ENCODE measurements around the gene AGAP5.

AGAP5 gene

GRCh38 chr10:73734796-73735305 lies 36.9 kb upstream of the AGAP5 start:
- H3K4me3 ChIP-seq (ENCODE audit: low read depth, low read length, poor library complexity, severe bottlenecking): no peak overlapping the region
- no peaks in the 10 kb centered on the region for H3K9me2 ChIP-seq (ENCODE audit: low read depth, low read length)
- TF ChIP-seq EZH2 (IDR thresholded peaks at IDR 0.05; ENCODE audit: borderline replicate concordance, low read length) (no peak), CTCF (IDR thresholded peaks at IDR 0.05; ENCODE audit: low read length) (no peak)
- no peak overlapping the region for H3K27ac ChIP-seq (ENCODE audit: low read depth, low read length, poor library complexity, severe bottlenecking)
- no peaks in the 10 kb centered on the region for H3K9me3 ChIP-seq (ENCODE audit: low read length)
- H2AFZ ChIP-seq (ENCODE audit: low read length): no peak overlapping the region
- no peak overlapping the region for H3K4me2 ChIP-seq (ENCODE audit: low read length)
- peaks cover 10% of the 10 kb centered on the region for H3K4me1 ChIP-seq (ENCODE audit: insufficient read depth, low read length, severe bottlenecking)
- H3K27me3 ChIP-seq (ENCODE audit: insufficient read depth, low read length): no peaks in the 10 kb centered on the region
- H3K79me2 ChIP-seq (ENCODE audit: insufficient read depth, low read length): peaks cover 7% of the 10 kb centered on the region; the same call in 1 of the 2 replicates
- H4K20me1 ChIP-seq (ENCODE audit: insufficient read depth, low read length): no peaks in the 10 kb centered on the region
- peaks cover 19% of the 10 kb centered on the region for H3K36me3 ChIP-seq (ENCODE audit: insufficient read depth, low read length)
- no peaks in the 10 kb centered on the region for H3F3A ChIP-seq (ENCODE audit: insufficient read depth, low read length)
- no peak overlapping the region for H3K9ac ChIP-seq (ENCODE audit: low read length)

DNA sequence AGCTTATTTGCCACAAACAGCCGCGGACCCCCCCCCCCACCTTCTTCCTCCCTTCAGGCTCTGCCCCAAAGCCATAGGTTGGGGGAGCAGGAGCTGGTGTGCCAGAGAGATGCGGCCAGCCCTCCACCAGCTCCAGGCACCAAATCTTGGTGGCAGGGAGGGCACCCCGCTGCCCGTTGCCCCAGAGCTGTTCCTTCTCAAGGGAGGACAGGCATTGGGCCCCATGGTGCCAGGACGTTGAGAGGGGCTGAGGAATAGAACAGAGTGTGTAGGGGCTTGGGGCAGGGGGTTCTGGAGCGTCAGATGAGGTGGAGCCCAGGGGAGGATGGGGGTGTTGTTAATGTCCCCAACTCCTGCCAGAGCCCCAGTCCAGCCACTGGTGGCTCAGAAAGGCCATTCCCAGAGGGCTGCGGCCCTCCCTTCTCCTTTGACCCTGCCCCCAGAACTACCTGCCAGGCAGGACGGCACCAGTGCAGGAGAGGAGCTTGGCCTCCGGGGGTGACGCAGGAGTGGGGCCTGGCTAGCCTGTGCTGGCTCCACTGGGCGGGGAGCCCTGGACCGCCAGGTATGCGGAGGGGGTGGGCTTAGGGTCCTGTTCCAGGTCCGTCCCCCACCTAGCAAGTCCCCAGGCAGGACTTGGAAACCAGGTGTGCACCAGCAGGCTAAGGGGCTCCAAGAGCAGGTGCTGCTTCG lies 36.3 kb upstream of the AGAP5 start:
- H4K20me1 ChIP-seq (ENCODE audit: insufficient read depth, low read length): no peaks in the 10 kb centered on the region
- H3K9ac ChIP-seq (ENCODE audit: low read length): no peak overlapping the region
- peaks cover 15% of the 10 kb centered on the region for H3K4me1 ChIP-seq (ENCODE audit: insufficient read depth, low read length, severe bottlenecking)
- H3K4me3 ChIP-seq (ENCODE audit: low read depth, low read length, poor library complexity, severe bottlenecking): no peak overlapping the region
- no peaks in the 10 kb centered on the region for H3K9me3 ChIP-seq (ENCODE audit: low read length)
- no peak for TF ChIP-seq EZH2 (IDR thresholded peaks at IDR 0.05; ENCODE audit: borderline replicate concordance, low read length)
- TF ChIP-seq CTCF (IDR thresholded peaks at IDR 0.05; ENCODE audit: low read length): no peak
- no peak overlapping the region for H3K27ac ChIP-seq (ENCODE audit: low read depth, low read length, poor library complexity, severe bottlenecking)
- H2AFZ ChIP-seq (ENCODE audit: low read length): no peak overlapping the region
- H3K27me3 ChIP-seq (ENCODE audit: insufficient read depth, low read length): no peaks in the 10 kb centered on the region
- no peaks in the 10 kb centered on the region for H3F3A ChIP-seq (ENCODE audit: insufficient read depth, low read length)
- peaks cover 19% of the 10 kb centered on the region for H3K36me3 ChIP-seq (ENCODE audit: insufficient read depth, low read length)
- H3K4me2 ChIP-seq (ENCODE audit: low read length): no peak overlapping the region
- peaks cover 12% of the 10 kb centered on the region; the same call in 1 of the 2 replicates for H3K79me2 ChIP-seq (ENCODE audit: insufficient read depth, low read length)
- H3K9me2 ChIP-seq (ENCODE audit: low read depth, low read length): no peaks in the 10 kb centered on the region

GRCh38 chr10:73732931-73733623 lies 35.2 kb upstream of the AGAP5 start:
- H3K4me2 ChIP-seq (ENCODE audit: low read length): no peak overlapping the region
- no peaks in the 10 kb centered on the region for H3F3A ChIP-seq (ENCODE audit: insufficient read depth, low read length)
- H2AFZ ChIP-seq (ENCODE audit: low read length): no peak overlapping the region
- peaks cover 12% of the 10 kb centered on the region; the same call in 1 of the 2 replicates for H3K79me2 ChIP-seq (ENCODE audit: insufficient read depth, low read length)
- H3K4me1 ChIP-seq (ENCODE audit: insufficient read depth, low read length, severe bottlenecking): peaks cover 18% of the 10 kb centered on the region
- no peaks in the 10 kb centered on the region for H3K27me3 ChIP-seq (ENCODE audit: insufficient read depth, low read length)
- TF ChIP-seq CTCF (IDR thresholded peaks at IDR 0.05; ENCODE audit: low read length): no peak
- TF ChIP-seq EZH2 (IDR thresholded peaks at IDR 0.05; ENCODE audit: borderline replicate concordance, low read length): no peak
- no peaks in the 10 kb centered on the region for H3K9me2 ChIP-seq (ENCODE audit: low read depth, low read length)
- no peak overlapping the region for H3K9ac ChIP-seq (ENCODE audit: low read length)
- H3K9me3 ChIP-seq (ENCODE audit: low read length): no peaks in the 10 kb centered on the region
- H3K27ac ChIP-seq (ENCODE audit: low read depth, low read length, poor library complexity, severe bottlenecking): no peak overlapping the region
- H3K36me3 ChIP-seq (ENCODE audit: insufficient read depth, low read length): peaks cover 19% of the 10 kb centered on the region
- no peak overlapping the region for H3K4me3 ChIP-seq (ENCODE audit: low read depth, low read length, poor library complexity, severe bottlenecking)
- no peaks in the 10 kb centered on the region for H4K20me1 ChIP-seq (ENCODE audit: insufficient read depth, low read length)
